HG03558 (cell line): ENCODE data around the gene STRN3.
"Not testable (repeated sequence)": the region's sequence is repeated elsewhere in the genome, so short reads cannot be mapped to it uniquely, and the experiment has no call there.

Experiments
- ATAC-seq: cut with Tn5 transposase; IDR thresholded peaks from one replicate; pipeline ENCODE4 v1.9.1; 2021; ENCODE audit warnings: moderate number of reproducible peaks; ENCODE audit not compliant: unreplicated experiment; ENCODE audit errors: extremely low read depth

STRN3 gene, protein sequence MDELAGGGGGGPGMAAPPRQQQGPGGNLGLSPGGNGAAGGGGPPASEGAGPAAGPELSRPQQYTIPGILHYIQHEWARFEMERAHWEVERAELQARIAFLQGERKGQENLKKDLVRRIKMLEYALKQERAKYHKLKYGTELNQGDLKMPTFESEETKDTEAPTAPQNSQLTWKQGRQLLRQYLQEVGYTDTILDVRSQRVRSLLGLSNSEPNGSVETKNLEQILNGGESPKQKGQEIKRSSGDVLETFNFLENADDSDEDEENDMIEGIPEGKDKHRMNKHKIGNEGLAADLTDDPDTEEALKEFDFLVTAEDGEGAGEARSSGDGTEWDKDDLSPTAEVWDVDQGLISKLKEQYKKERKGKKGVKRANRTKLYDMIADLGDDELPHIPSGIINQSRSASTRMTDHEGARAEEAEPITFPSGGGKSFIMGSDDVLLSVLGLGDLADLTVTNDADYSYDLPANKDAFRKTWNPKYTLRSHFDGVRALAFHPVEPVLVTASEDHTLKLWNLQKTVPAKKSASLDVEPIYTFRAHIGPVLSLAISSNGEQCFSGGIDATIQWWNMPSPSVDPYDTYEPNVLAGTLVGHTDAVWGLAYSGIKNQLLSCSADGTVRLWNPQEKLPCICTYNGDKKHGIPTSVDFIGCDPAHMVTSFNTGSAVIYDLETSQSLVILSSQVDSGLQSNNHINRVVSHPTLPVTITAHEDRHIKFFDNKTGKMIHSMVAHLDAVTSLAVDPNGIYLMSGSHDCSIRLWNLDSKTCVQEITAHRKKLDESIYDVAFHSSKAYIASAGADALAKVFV

DNA sequence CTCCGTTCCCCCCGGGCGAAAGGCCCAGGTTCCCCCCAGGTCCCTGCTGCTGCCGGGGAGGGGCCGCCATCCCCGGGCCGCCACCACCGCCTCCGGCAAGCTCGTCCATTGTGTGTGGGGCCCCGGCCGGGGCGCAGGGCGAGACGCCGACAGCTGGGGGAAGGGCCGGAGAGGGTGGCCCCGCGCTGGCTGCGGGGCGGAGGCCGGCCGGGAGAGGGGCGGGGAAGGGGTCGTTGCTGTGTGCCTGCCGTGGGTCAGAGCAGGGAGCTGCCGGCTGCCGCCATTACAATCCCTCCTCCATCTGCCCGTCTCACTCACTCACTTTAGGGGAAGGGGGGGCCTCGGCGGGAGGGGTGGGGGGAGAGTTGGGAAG lies at the start of gene STRN3:
Gene STRN3 (minus strand): TSS at position 303 of the 373 bp plus-strand sequence. CDS start 194 bp downstream, at position 109.
- ATAC-seq, result peak; percentile 1

DNA sequence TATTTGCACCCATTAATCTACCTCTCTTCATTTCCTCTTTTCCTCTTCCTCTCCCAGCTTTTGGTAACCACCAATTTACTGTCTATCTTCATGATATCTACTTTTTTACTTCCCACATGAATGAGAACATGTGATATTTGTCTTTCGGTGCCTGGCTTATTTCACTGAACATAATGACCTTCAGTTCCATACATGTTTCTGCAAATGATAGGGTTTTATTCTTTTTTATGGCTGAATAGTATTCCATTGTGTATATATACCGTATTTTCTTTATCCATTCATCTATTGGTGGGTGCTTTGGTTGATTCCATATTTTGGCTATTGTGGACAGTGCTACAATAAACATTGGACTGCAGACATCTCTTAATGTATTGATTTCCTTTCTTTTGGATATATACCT lies 49.0 kb upstream of the STRN3 start:
- no peak for ATAC-seq

DNA sequence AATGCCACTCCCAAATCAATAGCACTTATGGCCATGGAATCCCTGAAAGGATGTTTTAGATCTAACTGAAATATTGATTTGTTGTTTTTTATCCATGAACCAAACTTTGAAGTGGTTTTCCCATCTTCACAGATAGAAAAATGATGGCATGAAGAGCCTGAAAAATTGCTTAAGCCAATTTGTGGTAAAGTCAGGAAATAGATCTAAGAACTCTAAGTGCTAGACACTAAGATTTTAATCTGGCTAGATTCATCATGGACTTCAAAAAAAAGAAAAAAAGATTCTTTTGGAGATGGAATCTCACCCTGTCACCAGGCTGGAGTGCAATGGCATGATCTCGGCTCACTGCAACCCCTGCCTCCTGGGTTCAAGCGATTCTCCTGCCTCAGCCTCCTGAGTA lies 45.0 kb upstream of the STRN3 start:
- ATAC-seq, result no peak

DNA sequence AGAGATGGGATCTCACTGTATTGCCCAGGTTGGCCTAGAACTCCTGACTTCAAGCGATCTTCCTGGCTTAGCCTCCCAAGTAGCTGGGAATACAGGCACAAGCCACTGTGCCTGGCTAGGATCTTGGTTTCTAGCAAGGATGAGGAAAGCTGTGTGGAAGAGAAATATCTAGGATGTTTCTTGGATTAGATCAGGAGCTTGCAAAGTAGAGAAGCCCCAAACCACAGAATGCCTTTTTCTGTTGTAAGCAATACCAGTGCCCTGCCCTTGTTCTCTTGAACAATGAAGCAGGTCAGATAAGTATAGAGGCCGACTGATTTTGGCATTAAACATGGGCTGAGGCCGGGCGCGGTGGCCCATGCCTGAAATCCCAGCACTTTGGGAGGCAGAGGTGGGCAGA lies 44.3 kb upstream of the STRN3 start:
- no peak for ATAC-seq

DNA sequence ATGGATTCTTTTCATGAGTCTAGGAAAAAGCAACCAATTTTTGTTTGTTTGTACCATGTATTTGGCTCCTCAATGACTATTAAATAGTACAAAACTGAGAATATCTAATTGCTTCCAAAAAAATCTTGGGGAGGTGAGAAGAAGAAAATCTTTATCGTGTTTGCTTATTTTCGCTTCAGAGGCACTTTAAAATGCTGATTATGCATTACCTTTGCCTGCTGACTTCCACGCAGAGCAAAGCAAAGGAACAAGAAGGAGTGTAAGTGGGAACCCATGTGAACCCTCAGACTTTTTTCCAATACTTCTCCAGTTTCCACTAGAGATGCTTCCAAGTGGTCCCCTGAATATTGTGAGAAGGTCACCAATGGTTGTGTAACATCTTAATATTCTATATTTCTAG lies 43.2 kb upstream of the STRN3 start:
- no peak for ATAC-seq

DNA sequence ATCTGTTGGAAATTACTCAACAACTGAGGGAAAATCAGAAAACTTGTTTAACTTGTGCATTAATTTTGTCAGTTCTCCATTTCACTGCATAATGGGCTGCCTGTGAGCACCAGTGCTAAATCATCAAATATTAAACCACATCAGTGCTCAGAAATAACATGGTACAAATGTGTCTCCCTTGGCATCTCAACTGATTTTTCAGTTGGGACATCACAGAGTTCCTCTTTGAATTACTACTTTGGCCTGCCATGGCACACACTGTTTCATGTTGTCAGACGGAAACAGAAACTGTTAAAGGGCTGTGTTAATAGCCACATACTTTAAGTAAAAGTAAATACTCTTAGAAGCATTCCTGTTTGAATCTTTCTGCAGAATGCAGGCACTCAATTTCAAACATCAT lies 42.1 kb upstream of the STRN3 start:
- ATAC-seq, result no peak

DNA sequence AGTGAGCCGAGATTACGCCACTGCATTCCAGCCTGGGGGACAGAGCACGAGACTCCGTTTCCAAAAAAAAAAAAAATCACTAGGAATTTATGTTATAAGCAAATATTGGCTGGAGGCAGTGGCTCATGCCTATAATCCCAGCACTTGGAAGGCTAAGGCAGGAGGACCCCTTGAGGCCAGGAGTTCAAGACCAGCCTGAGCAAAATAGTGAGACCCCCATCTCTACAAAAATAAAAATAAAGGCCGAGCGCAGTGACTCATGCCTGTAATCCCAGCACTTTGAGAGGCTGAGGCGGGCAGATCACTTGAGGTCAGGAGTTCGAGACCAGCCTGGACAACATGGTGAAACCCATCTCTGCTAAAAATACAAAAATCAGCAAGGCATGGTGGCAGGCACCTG lies 36.7 kb upstream of the STRN3 start:
- not testable (repeated sequence) for ATAC-seq

DNA sequence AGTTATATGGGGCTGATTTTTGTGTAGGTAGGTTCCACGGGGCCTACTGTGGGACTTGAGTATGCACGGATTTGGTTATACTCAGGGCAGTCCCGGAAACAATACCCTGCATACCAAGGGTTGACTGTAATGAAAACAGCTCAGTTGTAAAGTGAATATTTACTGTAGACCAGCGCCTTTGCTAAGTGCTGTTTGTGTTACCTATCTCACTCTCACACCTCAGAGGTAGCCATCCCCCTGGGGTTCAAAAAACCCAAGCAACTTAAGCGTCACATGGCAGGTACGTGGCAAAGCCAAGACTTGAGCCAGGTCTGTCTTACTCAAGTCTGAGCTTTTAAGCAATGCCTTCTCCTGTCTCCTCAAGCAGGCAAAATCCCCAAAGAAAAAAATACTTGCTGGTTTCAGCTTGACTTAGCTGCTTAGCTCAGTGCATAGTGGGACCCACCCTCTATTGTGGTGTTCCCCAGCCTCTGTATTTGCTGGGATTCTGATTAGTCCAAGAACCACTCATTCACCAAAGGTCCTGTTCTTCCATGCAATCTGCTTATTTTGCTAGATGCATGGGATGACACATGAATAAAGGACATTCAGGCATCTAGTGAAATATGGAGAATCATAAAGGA lies 34.2 kb upstream of the STRN3 start:
- no peak for ATAC-seq

DNA sequence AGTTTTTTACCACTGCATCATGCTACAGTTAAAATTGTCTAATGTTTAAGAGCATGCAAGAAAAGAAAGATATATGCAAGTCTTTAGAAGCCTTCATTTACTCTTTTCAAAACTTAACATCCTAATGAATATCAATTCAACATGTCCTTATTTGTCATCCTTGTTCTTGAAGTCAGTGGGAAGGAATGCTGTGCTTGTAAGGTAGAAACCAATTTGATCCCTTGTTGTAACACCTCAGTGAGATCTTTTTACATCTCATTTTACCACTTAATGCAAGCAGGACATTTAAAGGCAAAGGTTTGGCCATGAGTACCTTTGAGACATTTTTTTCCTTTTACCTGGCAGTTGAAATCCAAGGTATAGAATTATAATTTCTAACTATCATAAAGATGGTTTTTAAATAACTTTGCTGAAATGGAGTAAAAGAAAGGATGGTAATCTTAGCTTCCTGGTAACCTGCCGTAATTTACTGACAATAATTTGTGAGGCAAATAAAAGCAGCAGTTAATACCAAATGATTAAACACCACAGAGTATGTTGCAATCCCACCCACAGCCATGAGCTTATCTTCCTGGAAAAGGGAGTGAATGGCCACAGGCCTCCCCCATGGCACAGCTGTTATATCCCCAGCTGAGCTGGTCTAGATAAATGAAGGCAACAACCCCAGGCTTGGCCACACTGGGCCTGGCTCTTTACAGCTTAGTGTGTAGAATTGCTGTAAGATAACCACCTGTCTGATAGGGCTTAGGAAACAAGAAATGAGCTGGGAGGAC lies 33.2 kb upstream of the STRN3 start:
- no peak for ATAC-seq

DNA sequence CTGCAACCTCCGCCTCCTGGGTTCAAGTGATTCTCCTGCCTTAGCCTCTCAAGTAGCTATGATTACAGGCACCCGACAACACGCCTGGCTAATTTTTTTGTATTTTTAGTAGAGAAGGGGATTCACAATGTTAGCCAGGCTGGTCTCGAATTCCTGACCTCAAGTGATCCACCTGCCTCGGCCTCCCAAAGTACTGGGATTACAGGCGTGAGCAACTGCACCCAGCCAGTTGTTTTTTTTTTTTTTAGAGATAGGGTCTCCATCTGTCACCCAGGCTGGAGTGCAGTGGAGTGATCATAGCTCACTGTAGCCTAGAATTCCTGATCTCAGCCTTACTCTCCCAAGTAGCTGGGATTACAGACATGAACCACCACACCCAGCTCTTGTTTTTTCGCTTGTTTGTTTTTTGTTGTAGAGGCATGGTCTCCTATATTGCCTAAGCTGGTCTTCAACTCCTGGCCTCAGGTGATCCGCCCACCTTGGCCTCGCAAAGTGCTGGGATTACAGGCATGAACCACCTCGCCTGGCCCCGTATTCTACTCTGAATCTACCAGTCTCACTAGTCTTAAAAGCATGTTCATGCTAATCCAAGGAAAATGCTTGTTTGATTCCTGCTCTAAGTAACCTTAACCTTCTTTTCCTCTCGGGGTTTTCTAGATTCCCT lies 31.7 kb upstream of the STRN3 start:
- ATAC-seq, result no peak

DNA sequence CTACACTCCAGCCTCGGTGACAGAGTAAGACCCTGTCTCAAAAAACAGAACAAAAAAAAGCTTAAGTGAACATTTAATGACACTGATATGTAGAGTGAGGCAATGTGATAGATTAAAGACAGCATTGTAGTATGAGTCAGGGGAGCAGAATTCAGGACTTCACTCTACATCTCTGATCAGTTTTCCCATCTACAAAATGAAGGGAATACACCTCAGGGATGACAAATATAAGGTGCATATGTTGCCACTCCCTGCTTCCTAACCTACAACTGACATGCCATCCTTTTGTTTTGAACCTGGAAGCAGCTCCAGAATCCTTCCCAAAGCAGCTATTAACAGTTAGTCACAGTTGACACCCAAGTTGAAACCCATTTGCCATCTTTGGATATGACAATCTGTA lies 30.9 kb upstream of the STRN3 start:
- ATAC-seq, result no peak

DNA sequence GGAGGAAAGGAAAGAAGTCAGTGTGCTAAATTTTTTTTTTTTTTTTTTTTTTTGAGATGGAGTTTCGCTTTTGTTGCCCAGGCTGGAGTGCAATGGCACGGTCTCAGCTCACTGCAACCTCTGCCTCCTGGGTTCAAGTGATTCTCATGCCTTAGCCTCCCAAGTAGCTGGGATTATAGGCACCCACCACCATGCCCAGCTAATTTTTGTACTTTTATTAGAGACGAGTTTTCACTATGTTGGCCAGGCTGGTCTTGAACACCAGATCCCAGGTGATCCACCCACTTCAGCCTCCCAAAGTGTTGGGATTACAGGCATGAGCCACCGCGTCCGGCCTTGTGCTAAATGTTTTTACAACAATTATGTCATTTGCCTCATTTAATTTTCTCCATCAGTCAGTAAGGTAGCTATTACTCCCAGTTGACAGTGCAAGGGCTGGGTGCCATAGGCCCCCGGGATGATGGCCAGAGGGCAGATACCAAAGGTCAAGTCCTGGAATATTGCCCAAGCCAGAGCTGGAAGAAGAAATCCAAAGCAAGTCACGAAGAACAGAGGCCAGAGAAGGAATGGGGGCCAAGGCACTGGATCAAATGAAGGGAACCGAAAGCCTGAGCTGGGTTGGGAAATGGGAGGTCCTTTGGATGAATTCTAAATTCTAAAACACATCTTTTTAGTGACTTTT lies 26.9 kb upstream of the STRN3 start:
- ATAC-seq, result not testable (repeated sequence)

DNA sequence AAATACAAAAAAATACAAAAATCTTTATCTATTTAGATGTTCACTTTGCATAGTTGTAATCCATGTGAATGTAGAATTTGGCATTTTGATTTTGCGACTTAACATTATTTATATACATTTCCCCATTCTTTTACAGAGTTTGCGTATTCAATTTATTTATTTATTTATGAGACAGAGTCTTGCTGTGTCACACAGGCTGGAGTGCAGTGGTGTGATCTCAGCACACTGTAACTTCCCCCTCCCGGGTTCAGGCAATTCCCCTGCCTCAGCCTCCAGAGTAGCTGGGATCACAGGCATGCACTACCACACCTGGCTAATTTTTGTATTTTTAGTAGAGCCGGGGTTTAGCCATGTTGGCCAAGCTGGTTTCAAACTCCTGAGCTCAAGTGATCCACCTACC lies 25.3 kb upstream of the STRN3 start:
- no peak for ATAC-seq

DNA sequence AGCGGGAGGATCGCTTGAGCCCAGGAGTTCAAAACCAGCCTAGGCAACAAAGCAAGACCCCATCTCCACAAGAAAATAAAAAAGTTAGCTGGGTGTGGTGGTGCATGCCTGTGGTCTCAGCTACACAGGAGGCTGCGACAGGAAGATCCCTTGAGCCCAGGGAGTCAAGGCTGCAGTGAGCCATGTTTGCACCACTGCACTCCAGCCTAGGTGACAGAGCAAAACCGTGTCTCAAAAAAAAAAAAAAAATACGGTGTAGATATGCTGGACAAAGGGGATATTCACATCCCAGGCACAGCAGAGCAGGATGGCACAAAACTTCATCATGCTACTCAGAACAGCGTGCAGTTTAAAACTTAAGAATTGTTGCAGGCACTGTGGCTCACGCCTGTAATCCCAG lies 24.8 kb upstream of the STRN3 start:
- no peak for ATAC-seq

DNA sequence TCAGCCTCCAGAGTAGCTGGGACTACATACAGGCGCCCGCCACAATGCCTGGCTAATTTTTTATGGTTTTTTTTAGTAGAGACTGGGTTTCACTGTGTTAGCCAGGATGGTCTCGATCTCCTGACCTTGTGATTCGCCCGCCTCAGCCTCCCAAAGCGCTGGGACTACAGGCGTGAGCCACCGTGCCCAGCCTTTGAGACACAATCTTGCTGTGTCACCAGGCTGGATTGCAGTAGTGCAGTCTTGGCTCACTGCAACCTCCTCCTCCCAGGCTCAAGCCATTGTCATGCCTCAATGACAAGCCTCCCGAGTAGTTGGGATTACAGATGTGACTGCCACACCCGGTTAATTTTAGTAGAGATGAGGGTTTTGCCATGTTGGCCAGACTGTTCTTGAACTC lies 21.3 kb upstream of the STRN3 start:
- no peak for ATAC-seq

DNA sequence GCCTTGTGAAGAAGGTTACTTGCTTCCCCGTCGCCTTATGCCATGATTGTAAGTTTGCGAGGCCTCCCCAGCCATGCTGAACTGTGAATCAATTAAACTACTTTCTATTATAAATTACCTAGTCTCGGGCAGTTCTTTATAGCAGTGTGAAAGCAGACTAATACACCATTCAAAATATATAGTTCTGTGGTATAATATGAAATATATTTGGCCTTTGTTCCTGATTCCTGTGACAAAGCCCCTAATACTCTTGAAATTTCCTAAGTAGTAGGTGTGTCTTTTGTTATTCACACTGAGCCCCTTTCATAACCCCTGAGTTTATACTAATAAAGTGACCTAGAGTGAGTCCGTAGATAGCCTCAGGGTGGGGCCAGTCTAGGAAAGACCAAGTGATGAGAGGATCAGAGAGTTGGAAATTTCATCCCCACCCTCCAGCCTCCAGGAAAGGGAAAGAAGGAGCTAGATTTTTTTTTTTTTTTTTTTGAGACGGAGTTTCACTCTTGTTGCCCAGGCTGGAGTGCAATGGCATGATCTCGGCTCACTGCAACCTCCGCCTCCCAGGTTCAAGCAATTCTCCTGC lies 19.4 kb upstream of the STRN3 start:
- ATAC-seq, result no peak

DNA sequence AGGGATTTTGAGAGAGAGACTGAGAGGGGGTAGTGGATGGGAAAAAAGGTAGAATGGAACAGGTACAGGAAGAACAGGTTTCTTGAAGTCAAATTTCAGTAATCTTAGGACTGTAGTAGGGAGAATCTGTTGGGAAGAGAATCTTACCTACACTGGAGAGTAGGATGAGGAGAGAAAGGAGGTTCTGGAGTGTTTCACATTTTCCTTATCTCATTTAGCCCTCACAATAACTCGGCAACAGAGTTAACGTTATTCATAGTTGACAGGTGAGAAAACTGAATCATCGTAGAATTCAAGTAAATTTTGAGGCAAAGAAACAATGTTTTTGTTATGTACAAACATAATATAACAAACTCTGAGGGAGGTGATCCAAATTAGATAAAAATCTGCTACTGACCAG lies 17.2 kb upstream of the STRN3 start:
- ATAC-seq, result no peak

DNA sequence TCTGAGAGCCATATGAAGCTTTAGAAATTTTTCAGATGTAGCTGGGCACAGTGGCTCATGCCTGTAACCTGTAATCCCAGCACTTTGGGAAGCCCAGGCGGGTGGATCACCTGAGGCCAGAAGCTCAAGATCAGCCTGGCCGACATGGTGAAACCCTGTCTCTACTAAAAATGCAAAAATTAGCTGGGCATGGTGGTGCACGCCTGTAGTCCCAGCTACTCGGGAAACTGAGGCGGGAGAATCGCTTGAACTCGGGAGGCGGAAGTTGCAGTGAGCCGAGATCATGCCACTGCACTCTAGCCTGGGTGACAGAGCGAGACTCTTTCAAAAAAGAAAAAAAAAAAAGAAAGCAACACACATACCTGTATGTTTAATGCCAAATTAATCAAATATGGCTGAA lies 16.7 kb upstream of the STRN3 start:
- ATAC-seq, result not testable (repeated sequence)

DNA sequence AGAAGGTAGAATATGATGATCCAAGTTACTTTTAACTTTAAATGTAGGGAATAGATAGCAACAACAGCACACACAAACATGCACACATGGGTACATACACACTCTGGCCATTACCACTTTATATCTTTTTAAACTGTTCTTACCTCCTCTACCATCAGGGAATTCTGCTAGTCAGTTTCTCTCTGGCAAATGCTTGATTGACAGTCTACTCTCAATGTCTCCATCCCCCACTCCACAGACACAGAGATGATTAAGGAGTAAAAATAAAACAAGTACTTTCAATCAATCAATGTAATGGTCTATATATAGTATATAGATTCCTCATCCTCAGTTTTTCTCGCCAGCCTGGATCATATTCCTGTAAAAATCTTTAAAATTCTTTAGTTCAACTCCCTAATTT lies 16.1 kb upstream of the STRN3 start:
- no peak for ATAC-seq
